GM21381 (cell line): Measurements from ENCODE around the gene SMCO3.
A peak's percentile ranks its signal among the peaks of the same experiment; 100 is the strongest.

Experiments
- ATAC-seq: cut with Tn5 transposase; IDR thresholded peaks from one replicate; pipeline ENCODE4 v1.9.1; 2021; ENCODE audit warnings: mild to moderate bottlenecking, moderate library complexity; ENCODE audit not compliant: unreplicated experiment

SMCO3 gene

DNA sequence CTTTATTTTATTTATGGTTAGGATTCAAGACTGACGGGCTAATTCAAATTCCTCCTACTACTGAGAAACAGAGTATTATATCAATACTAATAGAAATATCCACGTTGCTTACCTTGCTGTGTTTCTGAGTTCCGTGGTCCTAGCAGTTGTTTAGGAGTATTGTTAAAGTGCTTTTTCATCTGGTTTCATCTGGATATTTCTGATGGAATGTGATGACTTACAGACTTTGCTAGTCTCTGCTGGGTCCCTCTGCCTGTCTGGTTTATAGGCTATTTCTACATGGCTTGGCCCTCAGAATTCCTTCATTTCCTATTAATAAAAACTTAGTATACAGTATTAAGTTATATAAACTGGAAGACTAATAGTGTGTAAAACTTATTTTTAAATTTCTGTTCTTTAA is at the start of gene SMCO3:
TSS of gene SMCO3 (minus strand) at position 169 of the 400 bp plus-strand sequence. CDS start 7,502 bp downstream, outside the sequence.
- ATAC-seq: no peak

DNA sequence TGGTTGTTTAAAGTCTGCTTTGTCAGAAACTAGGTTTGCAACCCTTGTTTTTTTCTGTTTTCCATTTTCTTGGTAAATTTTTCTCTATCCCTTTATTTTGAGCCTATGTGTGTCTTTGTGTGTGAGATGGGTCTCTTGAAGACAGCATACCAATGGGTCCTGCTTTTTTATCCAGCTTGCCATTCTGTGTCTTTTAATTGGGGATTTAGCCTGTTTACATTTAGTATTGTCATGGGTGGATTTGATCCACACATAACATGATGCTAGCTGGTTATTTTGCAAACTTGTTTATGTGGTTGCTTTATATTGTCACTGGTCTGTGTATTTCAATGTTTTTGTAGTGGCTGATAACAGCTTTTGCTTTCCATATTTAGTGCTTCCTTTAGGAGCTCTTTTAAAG is 46.5 kb upstream of the SMCO3 start:
- ATAC-seq: no peak

- no peak for ATAC-seq
These were observed 44.5 kb upstream of the SMCO3 start for GRCh38 chr12:14858513-14858912.

GRCh38 chr12:14854586-14855183 is 40.7 kb upstream of the SMCO3 start:
- ATAC-seq: no peak

DNA sequence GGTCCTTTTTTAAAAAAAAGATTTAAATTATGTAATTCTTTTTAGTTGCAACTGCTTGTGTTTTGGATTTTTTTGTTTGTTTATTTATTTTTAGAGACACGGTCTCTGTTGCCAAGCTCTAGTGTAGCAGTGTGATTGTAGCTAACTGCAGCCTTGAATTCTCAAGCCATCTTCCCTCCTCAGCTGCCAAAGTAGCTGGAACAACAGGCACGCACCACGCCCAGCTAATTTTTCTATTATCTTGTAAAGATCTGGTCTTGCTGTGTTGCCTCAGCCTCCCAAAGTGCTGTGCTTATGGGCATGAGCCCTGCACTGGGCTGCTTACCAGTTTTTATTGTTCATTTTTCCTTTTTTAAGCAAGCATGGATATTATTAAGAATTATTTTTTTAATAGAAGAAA is 40.0 kb upstream of the SMCO3 start:
- no peak for ATAC-seq

DNA sequence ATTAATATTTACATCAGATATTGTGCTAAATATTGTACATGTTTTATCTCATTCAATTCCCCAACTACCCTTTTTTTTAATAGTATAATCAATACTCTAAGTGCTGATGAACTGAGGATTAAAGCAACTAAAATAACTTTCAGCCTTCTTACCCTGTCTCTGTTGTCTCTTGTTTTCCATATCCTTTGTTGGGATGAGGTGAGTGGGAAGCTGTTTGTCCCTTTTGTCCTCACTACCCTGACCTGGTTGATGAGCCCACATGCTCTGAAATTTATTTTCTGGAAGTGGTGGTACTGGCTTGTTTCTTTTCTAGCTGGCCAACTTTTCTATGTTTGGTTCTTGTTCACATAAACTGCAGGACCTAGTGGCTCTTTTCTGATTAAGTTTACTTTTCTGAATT is 38.9 kb upstream of the SMCO3 start:
- no peak for ATAC-seq

DNA sequence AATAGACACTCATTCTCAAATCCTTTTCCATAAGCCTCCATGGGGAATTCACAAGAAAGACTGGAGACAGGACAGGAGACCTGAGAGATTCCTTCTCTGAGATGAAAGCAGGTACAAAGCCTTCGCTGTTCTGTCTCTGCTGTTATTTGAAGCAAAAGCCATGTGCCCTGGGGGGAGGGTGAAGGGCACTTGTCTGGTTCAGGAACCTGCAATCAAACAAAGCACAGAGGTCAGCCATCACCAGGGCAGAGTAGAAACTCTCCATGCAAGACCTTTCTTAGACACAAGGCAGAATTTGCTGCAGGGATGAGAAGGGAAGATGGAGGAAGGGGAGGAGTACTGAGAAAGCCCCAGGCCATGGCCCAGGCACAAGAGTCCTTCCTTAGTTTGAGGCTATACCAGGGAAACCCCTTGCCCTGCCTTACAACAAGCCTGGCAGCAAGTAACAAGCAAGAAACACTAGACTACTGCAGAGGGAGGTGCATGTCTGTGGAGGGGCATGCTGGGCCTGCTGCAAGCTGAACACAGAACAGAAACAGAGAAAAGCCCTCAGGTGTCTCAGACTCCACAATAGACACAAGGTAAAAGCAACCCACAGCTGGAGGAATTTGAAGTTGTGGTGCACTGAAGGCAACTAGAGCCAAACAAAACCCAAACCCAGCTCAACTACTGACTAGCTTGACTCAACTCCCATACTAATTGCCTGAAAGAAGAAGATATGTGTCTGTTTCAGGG is 37.1 kb upstream of the SMCO3 start:
- ATAC-seq: peak; percentile 78

- no peak for ATAC-seq
These were observed 35.7 kb upstream of the SMCO3 start for GRCh38 chr12:14849661-14850060.

DNA sequence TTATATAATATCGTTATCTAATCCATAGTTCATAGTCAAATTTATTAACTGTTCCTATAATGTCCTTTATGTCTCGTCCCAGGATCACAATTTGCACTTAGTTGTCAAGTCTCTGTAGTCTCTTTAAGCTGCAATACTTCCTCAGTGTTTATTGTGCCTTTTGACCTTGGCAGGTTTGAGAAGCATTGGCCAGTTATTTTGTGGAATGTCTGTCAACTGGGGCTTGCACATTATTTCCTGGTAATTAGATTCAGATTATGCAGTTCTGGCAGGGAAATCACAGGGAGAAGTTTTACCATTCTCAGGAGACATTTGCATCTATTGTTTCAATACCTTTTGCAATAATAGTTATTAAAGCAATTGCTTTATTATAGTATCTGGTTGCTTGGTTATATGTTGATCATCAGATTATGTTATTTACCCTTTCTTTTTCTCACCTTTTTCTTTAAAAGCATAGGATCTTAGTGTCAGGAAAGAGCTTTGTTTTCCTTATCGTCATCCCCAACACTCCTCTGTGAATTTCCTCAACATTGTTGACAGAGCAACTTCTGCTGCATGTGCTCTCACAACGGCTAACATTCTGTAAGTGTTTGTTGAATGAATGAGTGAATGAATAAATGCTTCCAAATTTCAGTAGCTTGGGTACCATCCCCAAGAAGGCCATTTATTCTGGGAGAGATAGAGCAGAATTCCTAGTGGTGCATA is 33.0 kb upstream of the SMCO3 start:
- no peak for ATAC-seq

- no peak for ATAC-seq
These were observed 32.1 kb upstream of the SMCO3 start for GRCh38 chr12:14846042-14846587.

- ATAC-seq: no peak
These were observed 31.4 kb upstream of the SMCO3 start for GRCh38 chr12:14845350-14845750.

DNA sequence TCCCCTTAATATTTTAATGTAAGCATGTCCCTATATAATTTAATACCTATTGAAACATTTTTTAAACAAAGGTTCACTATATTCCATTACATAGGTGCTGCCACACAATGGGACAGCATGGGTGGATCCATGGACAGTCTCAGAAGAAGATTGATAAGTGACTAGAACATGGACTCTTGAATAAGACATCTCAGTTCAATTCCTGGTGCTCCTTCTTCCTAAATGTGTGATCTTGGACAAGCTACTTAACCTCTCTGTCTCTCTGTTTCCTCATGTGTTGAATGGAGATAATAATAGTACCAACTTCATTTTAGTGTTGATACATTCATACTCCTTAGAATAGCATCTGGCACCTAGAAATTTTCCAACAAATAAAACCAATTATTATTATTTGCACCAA is 30.4 kb upstream of the SMCO3 start:
- ATAC-seq: no peak

GRCh38 chr12:14843425-14843887 is 29.5 kb upstream of the SMCO3 start, which contains the start of gene ART4:
Gene ART4 (minus strand): TSS chr12:14843526. CDS start chr12:14843113, 413 bp downstream.
- ATAC-seq: no peak

GRCh38 chr12:14842315-14842714 is 28.3 kb upstream of the SMCO3 start:
- no peak for ATAC-seq

DNA sequence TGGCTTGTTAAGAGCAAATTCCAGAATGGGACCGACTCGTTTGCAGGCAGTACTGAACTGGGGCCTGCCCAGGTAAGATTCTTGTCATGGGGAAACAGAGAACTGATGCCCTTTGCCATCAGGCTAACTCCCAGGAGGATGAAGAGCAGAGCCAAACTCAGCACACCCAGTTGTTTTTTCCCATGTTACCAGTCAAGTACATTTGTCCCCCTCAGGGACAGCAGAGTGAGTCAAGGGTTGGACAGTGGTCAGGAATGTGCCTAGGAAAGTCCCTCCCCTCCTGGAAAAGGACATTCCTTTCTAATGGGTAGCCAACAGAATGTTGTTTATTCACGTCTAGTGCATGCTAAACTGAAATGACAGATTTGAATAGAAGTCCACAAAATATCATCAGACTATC is 27.8 kb upstream of the SMCO3 start:
- no peak for ATAC-seq

- ATAC-seq: no peak
These were observed 26.6 kb upstream of the SMCO3 start for GRCh38 chr12:14840616-14841015.

- ATAC-seq: no peak
These were observed 25.3 kb upstream of the SMCO3 start for GRCh38 chr12:14839262-14839661.

GRCh38 chr12:14836336-14837210 is 22.6 kb upstream of the SMCO3 start:
- ATAC-seq: no peak

- no peak for ATAC-seq
These were observed 20.5 kb upstream of the SMCO3 start for GRCh38 chr12:14834509-14834908.

GRCh38 chr12:14833952-14834351 is 20.0 kb upstream of the SMCO3 start:
- ATAC-seq: no peak

DNA sequence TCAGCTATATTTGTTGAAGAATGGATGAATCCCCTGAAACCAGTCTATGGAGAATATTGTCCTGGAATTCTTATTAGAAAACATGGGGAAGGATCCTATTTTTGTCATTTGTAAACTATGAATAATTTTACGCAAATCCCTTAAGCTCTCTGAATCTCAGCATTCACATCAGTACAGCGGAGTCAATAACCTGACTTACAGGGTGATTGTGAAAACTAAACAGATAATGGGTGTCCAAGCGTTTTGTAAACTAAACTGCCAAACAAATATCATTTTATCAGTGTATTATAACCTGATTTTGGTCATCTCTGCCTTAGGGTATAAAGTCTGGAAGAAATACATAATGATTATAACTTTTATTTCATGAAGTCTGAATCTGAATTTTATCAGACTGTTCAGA is 19.4 kb upstream of the SMCO3 start:
- no peak for ATAC-seq
